PC-3 (cell line): ENCODE results near the gene KIDINS220. TPM values are rescaled to one million over a fixed set of nuclear protein-coding genes. Genes with fewer than 3 reads are reported as not detected.

Source experiments
- ATAC-seq: fragments of 200-7000 bp; cut with Tn5 transposase; 2 replicates; pipeline ENCODE4 v1.9.1; 2020; ENCODE audit warnings: mild to moderate bottlenecking, moderate library complexity
- BruUV-seq: library from RNA; stranded (reverse); fragments of 400-500 nt; replicated peaks from 2 replicates; lab custom pipeline; 2021; lab: Mats Ljungman, UMichigan
- CTCF ChIA-PET: fragments of 300-600 bp; sonication (Branson Sonifier 250); formaldehyde crosslinking; loops from one replicate; lab custom pipeline; 2022; ENCODE audit warnings: antibody characterized with exemption; lab: Charles Lee
- POLR2A ChIA-PET: fragments of 300-600 bp; sonication (Branson Sonifier 250); formaldehyde crosslinking; loops from one replicate; lab custom pipeline; 2022; ENCODE audit warnings: antibody characterized with exemption; ENCODE audit not compliant: unreplicated experiment; lab: Charles Lee
- DNase-seq: peaks from one replicate; pipeline ENCODE4 v3.0.0-alpha.2; 2015
- H2AFZ ChIP-seq: fragments of 300-600 bp; sonication (generic); 2 replicates; pipeline ENCODE4 v1.6.0; 2016; ENCODE audit warnings: antibody characterized with exemption, low read length
- H3F3A ChIP-seq: fragments of 300-600 bp; sonication (generic); one replicate; pipeline ENCODE4 v1.6.0; 2017; ENCODE audit warnings: antibody characterized with exemption, low read length, control low read depth, mild to moderate bottlenecking; ENCODE audit not compliant: unreplicated experiment
- H3K27ac ChIP-seq: fragments of 300-600 bp; sonication (generic); 2 replicates; pipeline ENCODE4 v1.5.1; 2016; ENCODE audit warnings: mild to moderate bottlenecking, low read length
- H3K27me3 ChIP-seq: fragments of 300-600 bp; sonication (generic); 2 replicates; pipeline ENCODE4 v1.6.1; 2016; ENCODE audit warnings: low read length, mixed read lengths
- H3K36me3 ChIP-seq: fragments of 300-600 bp; sonication (generic); 2 replicates; pipeline ENCODE4 v1.6.1; 2016; ENCODE audit warnings: low read depth, mixed run types, low read length, mixed read lengths
- H3K4me1 ChIP-seq: fragments of 300-600 bp; sonication (generic); 2 replicates; pipeline ENCODE4 v1.5.1; 2016; ENCODE audit warnings: low read length; ENCODE audit not compliant: insufficient read depth
- H3K4me2 ChIP-seq: fragments of 300-600 bp; sonication (generic); 2 replicates; pipeline ENCODE4 v1.6.0; 2016; ENCODE audit warnings: low read length
- H3K4me3 ChIP-seq: fragments of 300-600 bp; sonication (generic); 2 replicates; pipeline ENCODE4 v1.5.1; 2016; ENCODE audit warnings: mild to moderate bottlenecking, low read length, mixed read lengths
- H3K79me2 ChIP-seq: fragments of 300-600 bp; sonication (generic); 2 replicates; pipeline ENCODE4 v1.6.1; 2017; ENCODE audit warnings: low read length, mixed read lengths
- H3K9ac ChIP-seq: fragments of 300-600 bp; sonication (generic); 2 replicates; pipeline ENCODE4 v1.6.0; 2016; ENCODE audit warnings: mild to moderate bottlenecking, low read length
- H3K9me2 ChIP-seq: fragments of 300-600 bp; sonication (generic); replicated peaks from 2 replicates; pipeline ENCODE4 v1.6.1; 2016; ENCODE audit warnings: mixed run types, low read length, mixed read lengths
- H3K9me3 ChIP-seq: fragments of 300-600 bp; sonication (generic); 2 replicates; pipeline ENCODE4 v1.6.1; 2016; ENCODE audit warnings: low read length, mixed read lengths
- H4K20me1 ChIP-seq: fragments of 300-600 bp; sonication (generic); 2 replicates; pipeline ENCODE4 v1.6.1; 2016; ENCODE audit warnings: low read length, mixed read lengths
- EZH2 ChIP-seq: fragments of 300-600 bp; sonication (generic); IDR thresholded peaks from one replicate; pipeline ENCODE4 v1.6.1; 2017; ENCODE audit warnings: antibody characterized with exemption, mild to moderate bottlenecking, low read length; ENCODE audit not compliant: unreplicated experiment
- EZH2phosphoT487 ChIP-seq: fragments of 300-600 bp; sonication (generic); IDR thresholded peaks from 2 replicates; pipeline ENCODE4 v1.6.1; 2018; ENCODE audit warnings: mild to moderate bottlenecking, antibody characterized with exemption, low read length, borderline replicate concordance
- intact Hi-C: fragments of 100-400 bp; cut with micrococcal nuclease; formaldehyde crosslinking; loops from 2 replicates; pipeline ENCODE4 v1.9.0; 2023
- total RNA-seq: library from RNA; depleted of rRNA; stranded (reverse); fragments of >200 nt; gene quantifications from 2 replicates; pipeline ENCODE4 v1.2.3, GENCODE V29; 2014
- TF ChIP-seq, protein P1 (sequence below): fragments of 300-600 bp; sonication (generic); conservative IDR thresholded peaks from 2 replicates; pipeline ENCODE4 v1.5.1; 2017; ENCODE audit warnings: antibody characterized with exemption, low read depth, mild to moderate bottlenecking, low read length

The KIDINS220 gene
- total RNA-seq, 1 experiment from 2014 or later = 37.6 TPM

DNA sequence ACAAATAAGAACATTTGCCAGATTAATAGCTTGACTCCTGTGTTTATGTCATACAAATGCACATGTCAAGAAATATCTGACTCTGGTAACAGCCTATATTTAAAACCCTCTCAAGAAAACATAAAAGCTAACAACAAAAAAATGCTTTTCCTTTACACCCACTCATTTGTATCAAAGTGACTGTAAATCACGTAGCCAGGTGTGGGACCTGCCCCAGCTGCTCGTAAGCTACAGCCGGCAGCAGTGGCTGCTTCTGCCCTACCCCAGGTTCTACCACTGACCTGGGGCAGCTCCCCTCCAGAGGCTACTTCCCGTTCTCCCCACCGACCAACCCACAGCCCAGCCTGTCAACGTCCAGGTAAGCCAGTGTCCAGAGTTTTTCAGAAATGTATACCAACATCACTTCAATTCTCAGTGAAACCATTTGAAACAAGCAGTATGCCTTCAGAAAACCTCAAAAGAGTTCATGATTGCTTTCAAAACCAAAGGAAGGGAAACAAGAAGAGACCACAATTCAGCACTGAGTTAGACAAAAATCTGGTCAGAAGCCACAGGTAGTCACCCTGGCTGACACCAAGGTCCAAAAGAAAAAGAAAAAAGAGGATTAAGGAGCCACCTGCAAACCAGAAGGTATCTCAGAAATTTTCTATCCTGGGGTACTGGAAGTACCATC is 40.4 kb downstream of the KIDINS220 start:
- no peak overlapping the region for H3K27ac ChIP-seq
- intact Hi-C loops = no loop called here
- no TSS peak for BruUV-seq
- no peak overlapping the region for H3K4me3 ChIP-seq
- peaks cover 20% of the 10 kb centered on the region for H3K36me3 ChIP-seq
- no peaks in the 10 kb centered on the region for H3K9me3 ChIP-seq
- no peak overlapping the region for H3K9ac ChIP-seq
- no peaks in the 10 kb centered on the region for H3K9me2 ChIP-seq
- H2AFZ ChIP-seq = no peak overlapping the region
- DNase-seq (no peak), ATAC-seq (no peak)
- no peaks in the 10 kb centered on the region for H3F3A ChIP-seq
- no peaks in the 10 kb centered on the region for H3K79me2 ChIP-seq
- no peak overlapping the region for H3K4me2 ChIP-seq
- H3K4me1 ChIP-seq = no peaks in the 10 kb centered on the region
- H4K20me1 ChIP-seq = no peaks in the 10 kb centered on the region; the same call in 1 of the 2 replicates
- ChIA-PET POLR2A (no interaction called here), CTCF (no interaction called here)
- no peaks in the 10 kb centered on the region for H3K27me3 ChIP-seq
- TF ChIP-seq EZH2 = no peak

DNA sequence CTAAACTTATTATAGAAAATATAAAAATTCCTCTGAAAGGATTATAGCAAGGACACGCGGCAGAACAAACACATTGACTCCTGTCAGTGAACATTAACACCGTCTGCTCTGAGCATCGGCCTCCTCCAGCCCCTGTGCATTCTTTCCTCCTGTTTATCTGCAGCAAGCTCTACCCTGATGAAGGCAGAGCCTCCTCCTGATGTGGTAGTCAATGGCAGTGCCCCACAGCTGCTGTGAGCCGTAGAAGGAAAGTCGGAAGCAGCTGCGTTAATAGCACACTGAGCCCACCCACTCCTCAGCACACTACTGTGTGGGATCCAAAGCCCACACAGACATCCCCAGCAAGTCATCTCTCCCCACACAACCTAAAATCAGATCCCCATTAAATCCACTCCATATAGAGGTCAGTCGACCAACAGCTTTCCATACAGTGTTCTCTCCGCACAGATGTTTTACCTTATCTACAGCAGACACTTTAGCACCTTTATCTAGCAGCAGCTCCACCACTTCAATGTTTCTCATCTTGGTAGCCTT is 41.0 kb downstream of the KIDINS220 start:
- Histone ChIP-seq H3K9me3 (no peaks in the 10 kb centered on the region), H3K79me2 (no peaks in the 10 kb centered on the region), H2AFZ (no peak overlapping the region), H3K4me3 (no peak overlapping the region), H3K4me1 (no peaks in the 10 kb centered on the region), H3F3A (no peaks in the 10 kb centered on the region), H3K36me3 (peaks cover 16% of the 10 kb centered on the region), H3K9ac (no peak overlapping the region), H3K27me3 (no peaks in the 10 kb centered on the region), H3K9me2 (no peaks in the 10 kb centered on the region), H3K27ac (no peak overlapping the region), H3K4me2 (no peak overlapping the region), H4K20me1 (no peaks in the 10 kb centered on the region; the same call in 1 of the 2 replicates)
- DNase-seq = no peak
- ATAC-seq = no peak
- no TSS peak for BruUV-seq
- TF ChIP-seq, protein P1, sequence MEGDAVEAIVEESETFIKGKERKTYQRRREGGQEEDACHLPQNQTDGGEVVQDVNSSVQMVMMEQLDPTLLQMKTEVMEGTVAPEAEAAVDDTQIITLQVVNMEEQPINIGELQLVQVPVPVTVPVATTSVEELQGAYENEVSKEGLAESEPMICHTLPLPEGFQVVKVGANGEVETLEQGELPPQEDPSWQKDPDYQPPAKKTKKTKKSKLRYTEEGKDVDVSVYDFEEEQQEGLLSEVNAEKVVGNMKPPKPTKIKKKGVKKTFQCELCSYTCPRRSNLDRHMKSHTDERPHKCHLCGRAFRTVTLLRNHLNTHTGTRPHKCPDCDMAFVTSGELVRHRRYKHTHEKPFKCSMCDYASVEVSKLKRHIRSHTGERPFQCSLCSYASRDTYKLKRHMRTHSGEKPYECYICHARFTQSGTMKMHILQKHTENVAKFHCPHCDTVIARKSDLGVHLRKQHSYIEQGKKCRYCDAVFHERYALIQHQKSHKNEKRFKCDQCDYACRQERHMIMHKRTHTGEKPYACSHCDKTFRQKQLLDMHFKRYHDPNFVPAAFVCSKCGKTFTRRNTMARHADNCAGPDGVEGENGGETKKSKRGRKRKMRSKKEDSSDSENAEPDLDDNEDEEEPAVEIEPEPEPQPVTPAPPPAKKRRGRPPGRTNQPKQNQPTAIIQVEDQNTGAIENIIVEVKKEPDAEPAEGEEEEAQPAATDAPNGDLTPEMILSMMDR = no peak
- no peak for TF ChIP-seq EZH2
- TF ChIP-seq EZH2phosphoT487 = no peak
- ChIA-PET POLR2A (no interaction called here), CTCF (no interaction called here)
- intact Hi-C loops = no loop called here

DNA sequence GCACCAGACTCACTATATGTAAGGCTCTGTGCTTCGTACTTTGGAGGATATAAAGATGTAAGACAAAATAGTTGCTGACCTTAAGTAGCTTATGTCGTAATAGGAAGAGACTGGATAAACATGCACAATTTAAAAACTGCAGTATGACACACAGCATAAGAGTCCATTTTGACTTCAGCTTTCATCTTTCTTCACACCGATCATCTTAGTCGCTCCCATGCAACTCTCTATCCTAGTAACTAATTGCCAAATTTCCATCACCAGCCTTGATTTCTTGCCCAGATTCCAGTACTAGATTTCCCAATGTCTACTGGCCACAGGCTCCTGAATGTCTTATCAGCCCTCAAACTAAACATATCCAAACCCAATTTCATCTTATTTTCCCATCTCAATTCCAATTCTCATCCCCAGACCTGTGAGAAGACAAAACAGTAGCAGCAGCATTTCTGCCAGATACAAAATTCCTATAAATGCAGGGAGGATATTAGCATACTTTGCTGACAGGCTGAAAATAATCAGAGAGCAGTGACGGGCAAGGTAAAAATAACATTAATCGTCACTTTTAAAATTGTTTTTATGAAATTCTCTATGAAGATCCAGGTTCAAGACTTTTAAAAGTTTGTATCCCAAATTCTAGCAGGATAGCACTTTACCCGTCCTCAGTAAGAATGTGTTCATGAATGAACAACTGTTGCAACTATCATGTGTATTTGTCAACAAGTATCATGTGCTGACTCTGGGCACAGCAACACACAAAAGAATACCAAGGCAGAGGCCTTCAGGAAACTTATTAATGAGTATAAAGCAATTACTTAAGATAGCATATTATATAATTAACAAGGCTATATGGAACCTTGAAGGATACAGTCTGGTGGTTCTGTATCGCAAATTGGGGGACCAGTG is 42.2 kb downstream of the KIDINS220 start:
- H4K20me1 ChIP-seq = no peaks in the 10 kb centered on the region; the same call in 1 of the 2 replicates
- ATAC-seq (no peak), DNase-seq (no peak)
- no TSS peak for BruUV-seq
- intact Hi-C loops = no loop called here
- H3K9ac ChIP-seq = no peak overlapping the region
- ChIA-PET POLR2A (no interaction called here), CTCF (interaction anchor here (0.5 kb wide), 1 partner anchor 34 kb away, joined by 5 read pairs; no protein-coding TSS in a partner anchor)
- no peak overlapping the region for H3K4me2 ChIP-seq
- H3K4me3 ChIP-seq = no peak overlapping the region
- H3K9me3 ChIP-seq = no peaks in the 10 kb centered on the region
- H3F3A ChIP-seq = no peaks in the 10 kb centered on the region
- TF ChIP-seq EZH2phosphoT487 (no peak), EZH2 (no peak)
- TF ChIP-seq, protein P1 = no peak
- H3K4me1 ChIP-seq = no peaks in the 10 kb centered on the region
- H3K27ac ChIP-seq = no peak overlapping the region
- H3K36me3 ChIP-seq = peaks cover 17% of the 10 kb centered on the region
- no peaks in the 10 kb centered on the region for H3K27me3 ChIP-seq
- H2AFZ ChIP-seq = no peak overlapping the region
- H3K9me2 ChIP-seq = no peaks in the 10 kb centered on the region
- H3K79me2 ChIP-seq = no peaks in the 10 kb centered on the region
